Measurements from ENCODE around the gene KIF14. TPM values are rescaled to one million over a fixed set of nuclear protein-coding genes. Genes with fewer than 3 reads are reported as not detected.

The KIF14 gene, protein sequence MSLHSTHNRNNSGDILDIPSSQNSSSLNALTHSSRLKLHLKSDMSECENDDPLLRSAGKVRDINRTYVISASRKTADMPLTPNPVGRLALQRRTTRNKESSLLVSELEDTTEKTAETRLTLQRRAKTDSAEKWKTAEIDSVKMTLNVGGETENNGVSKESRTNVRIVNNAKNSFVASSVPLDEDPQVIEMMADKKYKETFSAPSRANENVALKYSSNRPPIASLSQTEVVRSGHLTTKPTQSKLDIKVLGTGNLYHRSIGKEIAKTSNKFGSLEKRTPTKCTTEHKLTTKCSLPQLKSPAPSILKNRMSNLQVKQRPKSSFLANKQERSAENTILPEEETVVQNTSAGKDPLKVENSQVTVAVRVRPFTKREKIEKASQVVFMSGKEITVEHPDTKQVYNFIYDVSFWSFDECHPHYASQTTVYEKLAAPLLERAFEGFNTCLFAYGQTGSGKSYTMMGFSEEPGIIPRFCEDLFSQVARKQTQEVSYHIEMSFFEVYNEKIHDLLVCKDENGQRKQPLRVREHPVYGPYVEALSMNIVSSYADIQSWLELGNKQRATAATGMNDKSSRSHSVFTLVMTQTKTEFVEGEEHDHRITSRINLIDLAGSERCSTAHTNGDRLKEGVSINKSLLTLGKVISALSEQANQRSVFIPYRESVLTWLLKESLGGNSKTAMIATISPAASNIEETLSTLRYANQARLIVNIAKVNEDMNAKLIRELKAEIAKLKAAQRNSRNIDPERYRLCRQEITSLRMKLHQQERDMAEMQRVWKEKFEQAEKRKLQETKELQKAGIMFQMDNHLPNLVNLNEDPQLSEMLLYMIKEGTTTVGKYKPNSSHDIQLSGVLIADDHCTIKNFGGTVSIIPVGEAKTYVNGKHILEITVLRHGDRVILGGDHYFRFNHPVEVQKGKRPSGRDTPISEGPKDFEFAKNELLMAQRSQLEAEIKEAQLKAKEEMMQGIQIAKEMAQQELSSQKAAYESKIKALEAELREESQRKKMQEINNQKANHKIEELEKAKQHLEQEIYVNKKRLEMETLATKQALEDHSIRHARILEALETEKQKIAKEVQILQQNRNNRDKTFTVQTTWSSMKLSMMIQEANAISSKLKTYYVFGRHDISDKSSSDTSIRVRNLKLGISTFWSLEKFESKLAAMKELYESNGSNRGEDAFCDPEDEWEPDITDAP (N-terminal part only)
- total RNA-seq = 2.4 TPM

GRCh38 chr1:200620273-200621131 lies at the start of gene KIF14:
Gene KIF14 (minus strand): TSS chr1:200620751. CDS start chr1:200618723, 2,028 bp downstream.
- peak; percentile 65 to 89 for DNase-seq (ENCODE audit: low spot score in 2 of 2)
- FAIRE-seq = no peak

GRCh38 chr1:200669314-200670241 lies 49.0 kb upstream of the KIF14 start, which contains the start of gene DDX59:
Gene DDX59 (minus strand): TSS chr1:200669907. CDS start chr1:200666740, 3,167 bp downstream.
- DNase-seq (ENCODE audit: low spot score in 2 of 2) (peak; percentile 93 to 94), FAIRE-seq (no peak)

DNA sequence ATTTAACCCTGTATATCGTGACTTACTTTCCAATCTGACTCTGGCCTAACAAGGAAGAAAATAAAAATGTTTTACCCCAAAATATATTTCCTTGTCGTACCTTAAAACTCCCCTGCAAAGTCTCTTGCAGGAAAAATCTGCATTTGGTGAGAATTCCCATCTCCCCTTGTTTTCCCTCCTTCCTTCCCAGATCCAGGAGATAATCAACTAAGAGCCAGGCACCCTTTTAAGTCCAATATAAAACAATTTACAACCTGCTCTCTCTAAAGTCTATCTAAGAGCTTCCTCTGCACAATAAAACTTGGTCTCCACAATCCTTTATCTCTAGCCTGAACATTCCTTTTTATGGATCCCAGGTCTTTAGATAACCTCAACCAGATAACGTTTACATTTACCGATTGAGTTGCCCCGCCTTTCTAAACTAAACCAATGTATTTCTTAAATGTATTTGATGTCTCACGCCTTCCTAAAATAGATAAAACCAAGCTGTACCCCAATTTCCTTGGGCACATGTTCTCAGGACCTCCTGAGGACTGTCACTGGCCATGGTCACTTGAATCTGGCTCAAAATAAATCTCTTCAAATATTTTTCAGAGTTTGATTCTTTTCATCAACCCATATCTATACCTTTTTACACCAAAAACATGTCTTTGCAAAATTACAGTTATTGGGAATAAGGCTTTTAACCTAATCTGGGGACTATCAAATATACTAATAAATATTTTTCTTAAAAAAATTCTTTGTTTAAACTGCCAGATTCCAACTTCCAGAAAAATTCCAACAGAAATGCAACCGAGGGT lies 48.2 kb upstream of the KIF14 start:
- no peak for FAIRE-seq
- no peak for DNase-seq (ENCODE audit: low spot score in 2 of 2)

GRCh38 chr1:200666309-200666708 lies 45.8 kb upstream of the KIF14 start:
- no peak for FAIRE-seq
- DNase-seq (ENCODE audit: low spot score in 2 of 2) = no peak

DNA sequence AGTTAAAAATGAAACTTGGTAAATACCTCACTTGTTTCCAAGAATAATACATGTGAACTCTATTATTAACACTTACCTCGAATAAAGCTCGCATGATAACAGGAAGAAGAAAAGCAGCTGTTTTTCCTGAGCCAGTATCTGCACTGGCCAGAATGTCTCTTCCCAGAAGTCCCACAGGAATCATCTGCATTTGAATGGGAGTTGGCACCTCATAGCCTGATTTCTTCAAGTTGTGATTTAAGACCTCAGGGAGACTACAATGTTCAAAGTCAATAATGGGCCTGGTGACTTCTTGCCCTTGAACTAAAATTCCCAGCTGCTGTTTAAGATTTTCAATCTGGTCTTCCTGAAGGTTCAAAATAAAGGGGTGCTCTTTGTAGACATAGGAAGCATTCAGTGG lies 45.3 kb upstream of the KIF14 start:
- no peak for DNase-seq (ENCODE audit: low spot score in 2 of 2)
- FAIRE-seq = no peak

- FAIRE-seq = no peak
- DNase-seq (ENCODE audit: low spot score in 2 of 2) = no peak
Measured at GRCh38 chr1:200660719-200661118, 40.2 kb upstream of the KIF14 start.

GRCh38 chr1:200659269-200659668 lies 38.7 kb upstream of the KIF14 start:
- no peak for FAIRE-seq

GRCh38 chr1:200658037-200658818 lies 37.7 kb upstream of the KIF14 start:
- DNase-seq (ENCODE audit: low spot score in 2 of 2) = no peak
- FAIRE-seq = no peak

More at GRCh38 chr1:200659269-200659668, 38.7 kb upstream of the KIF14 start:
- no peak for DNase-seq (ENCODE audit: low spot score in 2 of 2)

GRCh38 chr1:200654660-200655059 lies 34.1 kb upstream of the KIF14 start:
- DNase-seq (ENCODE audit: low spot score in 2 of 2) (no peak), FAIRE-seq (no peak)

DNA sequence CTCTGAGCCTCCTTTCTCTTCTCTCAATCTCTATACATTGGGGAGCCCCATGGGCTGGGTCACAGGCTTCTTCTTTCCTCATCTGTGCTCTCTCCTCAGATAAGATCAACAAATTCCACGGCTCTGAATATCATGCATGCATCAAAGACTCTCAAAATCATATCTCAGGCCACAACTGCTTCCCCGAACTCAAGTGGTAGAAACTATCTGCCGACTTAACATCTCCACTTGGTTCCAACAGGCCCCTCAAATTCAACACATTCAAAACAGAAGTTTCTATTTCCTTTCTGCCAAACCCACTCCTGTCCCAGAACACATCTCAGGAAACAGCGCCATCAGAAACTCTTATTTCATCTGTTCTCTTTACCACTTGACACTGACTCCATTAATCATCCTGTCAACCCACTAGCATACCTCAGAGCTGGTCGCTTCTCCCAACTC lies 32.5 kb upstream of the KIF14 start:
- FAIRE-seq (no peak), DNase-seq (ENCODE audit: low spot score in 2 of 2) (no peak)

DNA sequence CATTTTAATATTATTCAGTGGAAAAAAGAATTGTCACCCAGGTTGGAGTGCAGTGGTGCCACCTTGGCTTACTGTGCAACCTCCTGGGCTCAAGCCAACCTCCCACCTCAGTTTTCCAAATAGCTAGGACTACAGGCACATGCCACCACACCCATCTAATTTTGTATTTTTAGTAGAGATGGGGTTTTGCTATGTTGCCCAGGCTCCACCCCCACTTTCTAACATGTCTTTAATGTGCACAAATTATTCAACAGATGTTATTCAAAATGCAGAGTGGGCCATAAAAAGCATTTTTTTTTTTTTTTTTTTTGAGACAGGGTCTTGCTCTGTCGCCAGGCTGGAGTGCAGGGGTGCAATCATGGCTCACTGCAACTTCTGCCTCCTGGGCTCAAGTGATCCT lies 31.8 kb upstream of the KIF14 start:
- FAIRE-seq (no peak), DNase-seq (ENCODE audit: low spot score in 2 of 2) (no peak)

DNA sequence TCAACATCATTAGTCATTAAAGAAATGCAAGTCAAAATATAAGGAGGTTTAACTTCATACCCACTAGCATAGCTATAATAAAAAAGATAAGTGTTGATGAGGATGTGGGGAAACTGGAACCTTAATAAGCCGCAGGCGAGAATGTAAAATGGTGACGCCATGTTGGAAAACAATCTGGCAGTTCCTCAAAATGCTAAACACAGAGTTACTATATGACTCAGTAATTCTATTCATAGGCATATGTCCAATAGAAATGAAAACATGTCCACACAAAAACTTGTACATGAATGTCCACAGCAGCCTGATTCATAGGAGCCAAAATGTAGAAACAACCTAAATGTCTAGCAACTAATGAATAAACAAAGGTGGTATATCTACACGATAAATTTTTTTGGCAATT lies 26.0 kb upstream of the KIF14 start:
- no peak for FAIRE-seq
- DNase-seq (ENCODE audit: low spot score in 2 of 2) = no peak

DNA sequence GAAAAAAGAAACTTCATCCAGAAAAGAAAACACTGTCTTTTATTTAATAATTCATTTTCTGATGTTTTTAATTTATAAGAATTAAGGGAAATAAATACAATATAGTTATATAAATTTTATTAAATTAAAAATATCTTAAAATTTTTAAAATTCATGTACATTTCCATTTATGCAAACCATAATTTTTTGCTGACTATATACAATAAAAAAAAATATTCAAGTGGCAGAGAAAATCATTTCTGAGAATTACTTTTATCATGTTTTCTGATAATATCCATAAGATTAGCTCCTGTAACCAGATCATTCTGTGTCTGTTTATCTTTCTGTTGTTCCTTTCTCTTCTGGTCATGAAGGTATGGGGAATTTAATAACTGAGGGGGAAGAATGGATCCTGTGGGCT lies 23.5 kb upstream of the KIF14 start:
- DNase-seq (ENCODE audit: low spot score in 2 of 2) (no peak), FAIRE-seq (peak; percentile 26)

- no peak for DNase-seq (ENCODE audit: low spot score in 2 of 2)
- FAIRE-seq = no peak
Measured at GRCh38 chr1:200642481-200642880, 21.9 kb upstream of the KIF14 start.

- FAIRE-seq = no peak
Measured at GRCh38 chr1:200640963-200641401, 20.4 kb upstream of the KIF14 start.

GRCh38 chr1:200640373-200640962 lies 19.9 kb upstream of the KIF14 start:
- no peak for DNase-seq (ENCODE audit: low spot score in 2 of 2)

More at GRCh38 chr1:200640963-200641401, 20.4 kb upstream of the KIF14 start:
- no peak for DNase-seq (ENCODE audit: low spot score in 2 of 2)

More at GRCh38 chr1:200640373-200640962, 19.9 kb upstream of the KIF14 start:
- no peak for FAIRE-seq

All from frontal cortex (tissue), 4 donors.